Breast epithelium (tissue), 4 donors: Measurements from ENCODE around the gene MAP4K4. TPM values are rescaled to one million over a fixed set of nuclear protein-coding genes. Genes with fewer than 3 reads are reported as not detected.
A peak's percentile ranks its signal among the peaks of the same experiment; 100 is the strongest.

ENCODE experiments used
- DNase-seq, 2 donors: peaks; one replicate each; pipeline ENCODE4 v3.0.0-alpha.2; 2019; ENCODE audit warnings: low spot score in 2 of 2
- H3K27ac ChIP-seq, 2 donors: fragments of 200-600 bp; sonication (generic) in 1 of 2; one replicate each; pipeline ENCODE4 v1.5.1; 2016 to 2019; ENCODE audit warnings: mild to moderate bottlenecking in 1 of 2
- H3K27me3 ChIP-seq, 2 donors: fragments of 200-600 bp; sonication (generic) in 1 of 2; one replicate each; pipeline versions ENCODE4 v1.5.1 to v1.6.0; 2017 to 2019; ENCODE audit warnings: control low read depth in 1 of 2, mild to moderate bottlenecking in 1 of 2
- H3K36me3 ChIP-seq: fragments of 200-600 bp; one replicate; pipeline ENCODE4 v1.5.1; 2019
- H3K4me1 ChIP-seq, 2 donors: fragments of 200-600 bp; sonication (generic); one replicate each; pipeline ENCODE4 v1.5.1; 2016 to 2019; ENCODE audit warnings: control low read depth in 1 of 2
- H3K4me3 ChIP-seq, 3 donors: fragments of 200-600 bp; sonication (generic); 1 replicate in 2 of 3; 2 replicates in 1 of 3; pipeline ENCODE4 v1.5.1; 2016 to 2019; ENCODE audit warnings: mild to moderate bottlenecking in 3 of 3, moderate library complexity in 2 of 3
- H3K9me3 ChIP-seq, 2 donors: fragments of 200-600 bp; sonication (generic) in 1 of 2; one replicate each; pipeline ENCODE4 v1.5.1; 2016 to 2019; ENCODE audit warnings: control low read depth in 1 of 2
- CTCF ChIP-seq, 3 donors: fragments of 450-650 bp; IDR thresholded peaks; one replicate each; pipeline ENCODE4 v1.5.1; 2016 to 2017; ENCODE audit warnings: antibody characterized with exemption in 3 of 3, mild to moderate bottlenecking in 3 of 3, moderate library complexity in 3 of 3
- POLR2A ChIP-seq: fragments of 450-650 bp; IDR thresholded peaks from one replicate; pipeline ENCODE4 v1.6.1; 2016; ENCODE audit warnings: antibody characterized with exemption, mild to moderate bottlenecking, moderate library complexity
- POLR2AphosphoS5 ChIP-seq, 3 donors: sonication (generic); formaldehyde crosslinking; IDR thresholded peaks; one replicate each; pipeline ENCODE4 v1.6.1; 2017; ENCODE audit warnings: antibody characterized with exemption in 3 of 3
- intact Hi-C: fragments of 100-400 bp; cut with DNase I; formaldehyde crosslinking; loops from one replicate; pipeline ENCODE4 v1.15.1; 2023; ENCODE audit warnings: low total_unique reads
- total RNA-seq, 3 donors: library from RNA; depleted of rRNA; stranded (reverse); fragments of >200 nt; gene quantifications; one replicate each; pipeline ENCODE4 v1.1.0, GENCODE V29; 2016

The MAP4K4 gene
- total RNA-seq, 3 donors from 2014 or later = 62.1 to 89.1 (median 74.7) TPM

- Histone ChIP-seq H3K27me3 (no peaks in the 10 kb centered on the region), H3K9me3 (no peaks in the 10 kb centered on the region), H3K4me1 (no peaks in the 10 kb centered on the region), H3K36me3 (no peaks in the 10 kb centered on the region), H3K27ac (peak overlapping the region; percentile 13 to 50), H3K4me3 (no peak overlapping the region)
- TF ChIP-seq CTCF (IDR thresholded peaks at IDR 0.05) (peak; percentile 47 to 68 (median 63)), POLR2A (no peak), POLR2AphosphoS5 (IDR thresholded peaks at IDR 0.05) (peak in 1 of 3 donors; percentile 42)
- intact Hi-C loops = no loop called here
- peak; percentile 64 for DNase-seq
Observed at GRCh38 chr2:101831351-101831865, 133.9 kb downstream of the MAP4K4 start.

GRCh38 chr2:101832114-101832513 lies 134.6 kb downstream of the MAP4K4 start:
- Histone ChIP-seq H3K9me3 (no peaks in the 10 kb centered on the region), H3K4me1 (no peaks in the 10 kb centered on the region), H3K36me3 (no peaks in the 10 kb centered on the region), H3K27me3 (no peaks in the 10 kb centered on the region), H3K27ac (no peak overlapping the region), H3K4me3 (no peak overlapping the region)
- DNase-seq = no peak
- intact Hi-C loops = no loop called here
- TF ChIP-seq CTCF (IDR thresholded peaks at IDR 0.05) = peak in 2 of 3 donors; percentile 19 to 30
- no peak for TF ChIP-seq POLR2A
- no peak for TF ChIP-seq POLR2AphosphoS5 (IDR thresholded peaks at IDR 0.05)

GRCh38 chr2:101833890-101834523 lies 136.5 kb downstream of the MAP4K4 start:
- TF ChIP-seq POLR2A (no peak), POLR2AphosphoS5 (IDR thresholded peaks at IDR 0.05) (no peak), CTCF (IDR thresholded peaks at IDR 0.05) (no peak)
- Histone ChIP-seq H3K27ac (no peak overlapping the region), H3K36me3 (no peaks in the 10 kb centered on the region), H3K27me3 (no peaks in the 10 kb centered on the region), H3K4me3 (no peak overlapping the region), H3K9me3 (no peaks in the 10 kb centered on the region), H3K4me1 (no peaks in the 10 kb centered on the region)
- DNase-seq = no peak
- intact Hi-C loops = no loop called here

- DNase-seq = no peak
- intact Hi-C loops = no loop called here
- no peaks in the 10 kb centered on the region for H3K9me3 ChIP-seq
- TF ChIP-seq POLR2A (no peak), POLR2AphosphoS5 (IDR thresholded peaks at IDR 0.05) (no peak), CTCF (IDR thresholded peaks at IDR 0.05) (no peak)
- peaks cover 0 to 1% of the 10 kb centered on the region in 2 donors for H3K4me1 ChIP-seq
- no peaks in the 10 kb centered on the region for H3K27me3 ChIP-seq
- H3K4me3 ChIP-seq = no peak overlapping the region
- H3K27ac ChIP-seq = no peak overlapping the region
- H3K36me3 ChIP-seq = no peaks in the 10 kb centered on the region
Observed at GRCh38 chr2:101837354-101837753, 139.8 kb downstream of the MAP4K4 start.

- Histone ChIP-seq H3K36me3 (no peaks in the 10 kb centered on the region), H3K4me3 (no peak overlapping the region), H3K27me3 (no peaks in the 10 kb centered on the region), H3K4me1 (peaks cover 0 to 23% of the 10 kb centered on the region in 2 donors), H3K27ac (peak overlapping the region; percentile 41 to 43), H3K9me3 (no peaks in the 10 kb centered on the region)
- no peak for DNase-seq
- TF ChIP-seq POLR2AphosphoS5 (IDR thresholded peaks at IDR 0.05) (no peak), CTCF (IDR thresholded peaks at IDR 0.05) (no peak), POLR2A (no peak)
- intact Hi-C loops = no loop called here
Observed at GRCh38 chr2:101841679-101842327, 144.3 kb downstream of the MAP4K4 start.
